ENCODE results near the gene FOXG1.

DNA sequence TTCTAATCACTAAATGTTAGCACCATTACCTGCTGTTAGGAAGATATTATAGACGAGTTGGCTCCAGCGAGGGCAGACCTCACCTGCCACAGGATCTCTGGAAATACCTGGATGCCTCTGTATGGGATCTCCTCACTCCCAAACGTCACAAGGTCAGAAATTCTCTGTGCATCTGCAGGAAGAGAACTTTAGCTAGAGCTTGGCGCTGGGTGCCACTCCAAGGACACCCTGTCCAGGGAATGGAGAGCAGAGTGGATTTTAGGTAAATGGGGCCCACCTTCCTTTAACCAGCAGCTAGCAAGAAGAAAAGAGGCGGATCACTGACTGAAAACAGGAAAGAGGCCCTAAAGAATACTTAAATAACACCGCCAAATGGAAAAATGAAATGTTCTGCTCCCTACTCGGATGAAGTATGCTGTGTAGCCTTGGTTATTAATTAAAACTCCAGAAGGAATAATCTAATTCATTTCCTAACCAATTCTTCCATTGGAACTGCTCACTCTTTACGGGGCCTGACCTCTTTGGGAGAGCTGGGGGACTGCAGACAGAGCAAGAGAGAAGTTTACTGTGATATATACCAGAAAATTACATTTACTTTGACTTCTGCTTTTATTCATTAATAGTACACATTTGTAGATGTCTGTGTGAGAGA lies 4.2 kb upstream of the FOXG1 start:
- TF ChIP-seq POLR2A (IDR thresholded peaks at IDR 0.05; ENCODE audit: low read length) (no peak), JUNB (IDR thresholded peaks at IDR 0.05) (no peak), SMC3 (IDR thresholded peaks at IDR 0.05) (no peak), CEBPB (IDR thresholded peaks at IDR 0.05) (no peak), RARB (CRISPR knock-in tag; IDR thresholded peaks at IDR 0.05) (no peak), EP300 (IDR thresholded peaks at IDR 0.05) (no peak), JUN (IDR thresholded peaks at IDR 0.05) (no peak), KDM1A (IDR thresholded peaks at IDR 0.05; ENCODE audit: low read depth) (no peak), TFCP2L1 (CRISPR knock-in tag; IDR thresholded peaks at IDR 0.05) (no peak), NFE2L2 (conservative IDR thresholded peaks at IDR 0.05; ENCODE audit: low read length) (no peak), NR3C1 (IDR thresholded peaks at IDR 0.05) (no peak)
- TF ChIP-seq, protein P1, sequence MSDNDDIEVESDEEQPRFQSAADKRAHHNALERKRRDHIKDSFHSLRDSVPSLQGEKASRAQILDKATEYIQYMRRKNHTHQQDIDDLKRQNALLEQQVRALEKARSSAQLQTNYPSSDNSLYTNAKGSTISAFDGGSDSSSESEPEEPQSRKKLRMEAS (IDR thresholded peaks at IDR 0.05) = no peak
- TF ChIP-seq, protein P2, sequence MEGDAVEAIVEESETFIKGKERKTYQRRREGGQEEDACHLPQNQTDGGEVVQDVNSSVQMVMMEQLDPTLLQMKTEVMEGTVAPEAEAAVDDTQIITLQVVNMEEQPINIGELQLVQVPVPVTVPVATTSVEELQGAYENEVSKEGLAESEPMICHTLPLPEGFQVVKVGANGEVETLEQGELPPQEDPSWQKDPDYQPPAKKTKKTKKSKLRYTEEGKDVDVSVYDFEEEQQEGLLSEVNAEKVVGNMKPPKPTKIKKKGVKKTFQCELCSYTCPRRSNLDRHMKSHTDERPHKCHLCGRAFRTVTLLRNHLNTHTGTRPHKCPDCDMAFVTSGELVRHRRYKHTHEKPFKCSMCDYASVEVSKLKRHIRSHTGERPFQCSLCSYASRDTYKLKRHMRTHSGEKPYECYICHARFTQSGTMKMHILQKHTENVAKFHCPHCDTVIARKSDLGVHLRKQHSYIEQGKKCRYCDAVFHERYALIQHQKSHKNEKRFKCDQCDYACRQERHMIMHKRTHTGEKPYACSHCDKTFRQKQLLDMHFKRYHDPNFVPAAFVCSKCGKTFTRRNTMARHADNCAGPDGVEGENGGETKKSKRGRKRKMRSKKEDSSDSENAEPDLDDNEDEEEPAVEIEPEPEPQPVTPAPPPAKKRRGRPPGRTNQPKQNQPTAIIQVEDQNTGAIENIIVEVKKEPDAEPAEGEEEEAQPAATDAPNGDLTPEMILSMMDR (IDR thresholded peaks at IDR 0.05) = no peak
- TF ChIP-seq, protein P3, sequence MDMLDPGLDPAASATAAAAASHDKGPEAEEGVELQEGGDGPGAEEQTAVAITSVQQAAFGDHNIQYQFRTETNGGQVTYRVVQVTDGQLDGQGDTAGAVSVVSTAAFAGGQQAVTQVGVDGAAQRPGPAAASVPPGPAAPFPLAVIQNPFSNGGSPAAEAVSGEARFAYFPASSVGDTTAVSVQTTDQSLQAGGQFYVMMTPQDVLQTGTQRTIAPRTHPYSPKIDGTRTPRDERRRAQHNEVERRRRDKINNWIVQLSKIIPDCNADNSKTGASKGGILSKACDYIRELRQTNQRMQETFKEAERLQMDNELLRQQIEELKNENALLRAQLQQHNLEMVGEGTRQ (IDR thresholded peaks at IDR 0.05) = no peak
